PC-3 (cell line): Measurements from ENCODE around the gene PYGO1.

Experiments used
- CTCF ChIP-seq: fragments of 300-600 bp; sonication (generic); conservative IDR thresholded peaks from 2 replicates; pipeline ENCODE4 v1.5.1; 2017; ENCODE audit warnings: antibody characterized with exemption, low read depth, mild to moderate bottlenecking, low read length
- EZH2phosphoT487 ChIP-seq: fragments of 300-600 bp; sonication (generic); IDR thresholded peaks from 2 replicates; pipeline ENCODE4 v1.6.1; 2018; ENCODE audit warnings: mild to moderate bottlenecking, antibody characterized with exemption, low read length, borderline replicate concordance

- no peak for TF ChIP-seq CTCF
- TF ChIP-seq EZH2phosphoT487 = no peak
Observed at GRCh38 chr15:55615445-55615844, 27.3 kb upstream of the PYGO1 start.
